ENCODE data around the gene RIT2.

Gene RIT2

DNA sequence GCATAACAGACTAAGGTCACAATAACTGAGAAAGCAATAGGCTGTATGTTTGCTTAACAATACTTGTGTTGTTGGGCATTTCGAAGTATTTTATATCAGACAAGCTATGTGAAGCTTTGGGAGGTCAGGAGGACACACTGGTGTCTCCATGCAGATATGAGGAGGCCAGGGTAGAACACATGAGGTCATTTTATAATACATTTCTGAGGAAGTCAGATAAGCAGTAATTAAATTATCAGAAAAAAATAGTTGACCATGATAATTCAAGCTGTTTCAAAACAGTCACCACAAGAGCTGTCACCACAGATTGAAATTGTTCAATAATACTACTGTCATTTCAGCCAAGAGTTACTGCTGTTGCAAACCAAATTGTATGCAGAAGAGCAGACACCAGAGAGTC lies 160.6 kb downstream of the RIT2 start:
- no peak overlapping the region for H3K4me3 Mint-ChIP-seq
- H3K4me1 Mint-ChIP-seq: no peaks in the 10 kb centered on the region
- H3K9me3 Mint-ChIP-seq: no peaks in the 10 kb centered on the region
- H3K27ac Mint-ChIP-seq: no peak overlapping the region
- no peaks in the 10 kb centered on the region for H3K36me3 Mint-ChIP-seq (ENCODE audit: low read depth)
- no peaks in the 10 kb centered on the region for H3K27me3 Mint-ChIP-seq (ENCODE audit: low read depth)
- TF ChIP-seq, protein P1, sequence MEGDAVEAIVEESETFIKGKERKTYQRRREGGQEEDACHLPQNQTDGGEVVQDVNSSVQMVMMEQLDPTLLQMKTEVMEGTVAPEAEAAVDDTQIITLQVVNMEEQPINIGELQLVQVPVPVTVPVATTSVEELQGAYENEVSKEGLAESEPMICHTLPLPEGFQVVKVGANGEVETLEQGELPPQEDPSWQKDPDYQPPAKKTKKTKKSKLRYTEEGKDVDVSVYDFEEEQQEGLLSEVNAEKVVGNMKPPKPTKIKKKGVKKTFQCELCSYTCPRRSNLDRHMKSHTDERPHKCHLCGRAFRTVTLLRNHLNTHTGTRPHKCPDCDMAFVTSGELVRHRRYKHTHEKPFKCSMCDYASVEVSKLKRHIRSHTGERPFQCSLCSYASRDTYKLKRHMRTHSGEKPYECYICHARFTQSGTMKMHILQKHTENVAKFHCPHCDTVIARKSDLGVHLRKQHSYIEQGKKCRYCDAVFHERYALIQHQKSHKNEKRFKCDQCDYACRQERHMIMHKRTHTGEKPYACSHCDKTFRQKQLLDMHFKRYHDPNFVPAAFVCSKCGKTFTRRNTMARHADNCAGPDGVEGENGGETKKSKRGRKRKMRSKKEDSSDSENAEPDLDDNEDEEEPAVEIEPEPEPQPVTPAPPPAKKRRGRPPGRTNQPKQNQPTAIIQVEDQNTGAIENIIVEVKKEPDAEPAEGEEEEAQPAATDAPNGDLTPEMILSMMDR (IDR thresholded peaks at IDR 0.05; ENCODE audit: unreplicated experiment in 3 of 3): no peak

DNA sequence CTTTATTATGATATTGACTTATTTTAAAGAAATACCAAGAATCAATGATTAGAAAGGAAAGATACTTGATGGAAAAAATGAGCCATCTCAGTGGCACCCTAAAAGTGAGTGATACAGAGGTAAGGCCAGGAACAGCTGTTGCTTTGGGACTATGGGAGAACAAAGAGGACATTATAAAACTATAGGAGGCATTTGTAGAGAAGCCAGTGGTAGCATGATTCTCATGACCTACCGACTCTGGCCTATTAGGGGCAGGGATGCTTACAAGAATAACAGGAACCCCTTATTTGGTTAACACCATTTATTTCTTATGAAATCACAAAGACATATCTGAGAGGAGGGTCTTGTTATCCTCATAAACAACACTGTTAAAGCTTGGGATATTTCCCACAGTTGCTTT lies 162.2 kb downstream of the RIT2 start:
- H3K36me3 Mint-ChIP-seq (ENCODE audit: low read depth): no peaks in the 10 kb centered on the region
- TF ChIP-seq, protein P1 (IDR thresholded peaks at IDR 0.05; ENCODE audit: unreplicated experiment in 3 of 3): no peak
- H3K4me1 Mint-ChIP-seq: no peaks in the 10 kb centered on the region
- no peak overlapping the region for H3K4me3 Mint-ChIP-seq
- H3K9me3 Mint-ChIP-seq: no peaks in the 10 kb centered on the region
- no peak overlapping the region for H3K27ac Mint-ChIP-seq
- no peaks in the 10 kb centered on the region for H3K27me3 Mint-ChIP-seq (ENCODE audit: low read depth)

DNA sequence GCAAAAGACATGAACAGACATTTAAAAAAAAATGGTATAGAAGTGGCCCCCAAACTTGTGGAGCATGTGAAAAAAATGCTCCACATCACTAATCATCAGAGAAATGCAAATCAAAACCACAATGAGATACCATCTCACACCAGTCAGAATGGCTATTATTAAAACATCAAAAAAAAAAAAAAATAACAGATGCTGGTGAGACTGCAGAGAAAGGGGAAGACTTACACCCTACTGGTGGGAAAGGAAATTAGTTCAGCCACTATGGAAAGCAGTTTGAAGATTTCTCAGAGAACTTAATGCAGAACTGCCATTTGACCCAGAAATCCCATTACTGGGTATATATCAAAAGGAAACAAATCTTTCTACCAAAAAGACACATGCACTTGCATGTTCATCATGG lies 164.8 kb downstream of the RIT2 start:
- Mint-ChIP-seq H3K27ac (no peak overlapping the region), H3K9me3 (no peaks in the 10 kb centered on the region), H3K4me3 (no peak overlapping the region), H3K36me3 (ENCODE audit: low read depth) (no peaks in the 10 kb centered on the region), H3K4me1 (no peaks in the 10 kb centered on the region), H3K27me3 (ENCODE audit: low read depth) (no peaks in the 10 kb centered on the region)
- TF ChIP-seq, protein P1 (IDR thresholded peaks at IDR 0.05; ENCODE audit: unreplicated experiment in 3 of 3): no peak

DNA sequence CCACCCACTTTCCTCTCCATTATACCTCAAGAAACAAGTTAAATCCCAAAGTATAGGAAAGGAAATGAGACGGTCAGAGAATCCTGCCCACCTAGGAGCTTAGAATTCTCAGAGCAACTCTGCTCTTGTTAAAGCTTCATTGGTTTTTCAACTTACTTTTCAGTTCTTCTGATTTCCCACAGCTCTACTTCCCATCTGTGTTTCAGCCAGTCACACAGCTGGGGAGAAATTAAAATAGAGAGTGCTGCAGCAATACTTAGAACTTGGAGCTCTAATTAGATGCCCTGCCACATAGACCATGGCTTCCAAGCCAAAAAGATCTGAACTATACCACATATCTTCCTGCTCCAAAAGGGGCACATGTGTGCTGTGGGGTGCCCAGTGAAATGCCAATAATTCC lies 166.7 kb downstream of the RIT2 start:
- Mint-ChIP-seq H3K27ac (no peak overlapping the region), H3K4me3 (no peak overlapping the region), H3K27me3 (ENCODE audit: low read depth) (no peaks in the 10 kb centered on the region), H3K4me1 (no peaks in the 10 kb centered on the region), H3K9me3 (no peaks in the 10 kb centered on the region), H3K36me3 (ENCODE audit: low read depth) (no peaks in the 10 kb centered on the region)
- TF ChIP-seq, protein P1 (IDR thresholded peaks at IDR 0.05; ENCODE audit: unreplicated experiment in 3 of 3): no peak

DNA sequence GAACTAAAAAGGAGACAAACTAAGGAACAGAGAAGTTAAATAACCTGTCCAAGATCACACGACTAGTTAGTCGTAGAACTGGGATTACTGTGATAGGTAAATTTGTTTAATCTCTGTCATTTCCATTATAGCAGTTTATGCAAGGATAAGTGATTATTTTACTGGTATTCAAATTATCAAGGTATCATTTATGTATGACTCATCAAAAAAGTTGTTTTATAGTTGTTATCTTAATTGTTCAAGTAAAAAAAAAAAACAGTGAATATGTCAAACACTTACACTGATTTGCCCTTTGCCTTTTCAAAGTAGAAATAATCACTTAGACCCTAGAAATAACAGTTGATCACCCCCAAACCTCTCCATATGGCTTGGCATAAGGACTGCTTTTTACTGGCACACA lies 173.6 kb downstream of the RIT2 start:
- TF ChIP-seq, protein P1 (IDR thresholded peaks at IDR 0.05; ENCODE audit: unreplicated experiment in 3 of 3): no peak
- no peaks in the 10 kb centered on the region for H3K36me3 Mint-ChIP-seq (ENCODE audit: low read depth)
- no peaks in the 10 kb centered on the region for H3K27me3 Mint-ChIP-seq (ENCODE audit: low read depth)
- no peaks in the 10 kb centered on the region for H3K9me3 Mint-ChIP-seq
- H3K4me3 Mint-ChIP-seq: no peak overlapping the region
- H3K4me1 Mint-ChIP-seq: no peaks in the 10 kb centered on the region
- no peak overlapping the region for H3K27ac Mint-ChIP-seq

DNA sequence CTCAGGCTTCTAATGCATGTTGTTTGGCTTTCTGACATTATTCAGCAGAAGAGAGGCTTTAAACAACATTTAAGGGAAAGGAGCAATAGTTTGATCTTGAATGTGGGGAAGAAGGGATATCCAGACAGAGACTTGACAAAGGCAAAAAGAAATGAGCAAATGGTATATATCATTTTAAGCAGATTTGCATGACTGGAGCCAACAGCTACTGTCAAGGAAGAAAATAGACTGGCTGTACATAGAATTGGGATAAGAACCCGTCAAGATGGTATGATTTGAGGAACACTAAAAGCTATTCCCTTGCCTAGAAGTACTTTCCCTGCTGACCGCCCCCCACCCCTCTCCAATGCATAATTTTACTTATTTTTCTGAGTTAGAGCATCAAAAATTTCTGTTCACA lies 174.5 kb downstream of the RIT2 start:
- Mint-ChIP-seq H3K9me3 (no peaks in the 10 kb centered on the region), H3K4me3 (no peak overlapping the region), H3K27me3 (ENCODE audit: low read depth) (no peaks in the 10 kb centered on the region), H3K4me1 (no peaks in the 10 kb centered on the region), H3K27ac (no peak overlapping the region), H3K36me3 (ENCODE audit: low read depth) (no peaks in the 10 kb centered on the region)
- TF ChIP-seq, protein P1 (IDR thresholded peaks at IDR 0.05; ENCODE audit: unreplicated experiment in 3 of 3): no peak
